Measurements from ENCODE around the gene GLI3.

GLI3 gene

GRCh38 chr7:42022056-42022455, 215.0 kb downstream of the GLI3 start:
- no peaks in the 10 kb centered on the region for H3K36me3 ChIP-seq (replicated peaks; ENCODE audit: low read depth, low read length)
- TF ChIP-seq EZH2phosphoT487 (IDR thresholded peaks at IDR 0.05; ENCODE audit: low read depth) = no peak
- TF ChIP-seq CTCF (IDR thresholded peaks at IDR 0.05; ENCODE audit: low read depth, low read length) = no peak

GRCh38 chr7:42021631-42022030, 215.4 kb downstream of the GLI3 start:
- H3K9me3 ChIP-seq (ENCODE audit: insufficient read depth, low read length) = no peaks in the 10 kb centered on the region
- no peak for TF ChIP-seq CTCF (IDR thresholded peaks at IDR 0.05; ENCODE audit: low read depth, low read length)
- no peak for TF ChIP-seq EZH2phosphoT487 (IDR thresholded peaks at IDR 0.05; ENCODE audit: low read depth)

More at GRCh38 chr7:42022056-42022455, 215.0 kb downstream of the GLI3 start:
- H3K9ac ChIP-seq (ENCODE audit: low read length) = no peak overlapping the region
- no peaks in the 10 kb centered on the region for H4K20me1 ChIP-seq (ENCODE audit: insufficient read depth, low read length)
- H3K9me3 ChIP-seq (ENCODE audit: insufficient read depth, low read length) = no peaks in the 10 kb centered on the region
- no peaks in the 10 kb centered on the region for H3K79me2 ChIP-seq (ENCODE audit: low read length)
- H3K4me2 ChIP-seq (ENCODE audit: low read length) = no peak overlapping the region
- H3K27me3 ChIP-seq (ENCODE audit: low read depth, low read length) = peaks cover 15% of the 10 kb centered on the region; the same call in 1 of the 2 replicates
- H3K4me1 ChIP-seq (ENCODE audit: low read length) = no peaks in the 10 kb centered on the region
- H2AFZ ChIP-seq (ENCODE audit: low read depth, low read length) = no peak overlapping the region
- H3K4me3 ChIP-seq (ENCODE audit: low read length) = no peak overlapping the region
- H3K27ac ChIP-seq (ENCODE audit: low read length) = no peak overlapping the region

GRCh38 chr7:42020061-42020460, 216.9 kb downstream of the GLI3 start:
- no peaks in the 10 kb centered on the region for H3K79me2 ChIP-seq (ENCODE audit: low read length)
- H3K4me1 ChIP-seq (ENCODE audit: low read length) = no peaks in the 10 kb centered on the region
- H3K4me2 ChIP-seq (ENCODE audit: low read length) = no peak overlapping the region
- H3K36me3 ChIP-seq (replicated peaks; ENCODE audit: low read depth, low read length) = no peaks in the 10 kb centered on the region
- H3K27me3 ChIP-seq (ENCODE audit: low read depth, low read length) = peaks cover 15% of the 10 kb centered on the region; the same call in 1 of the 2 replicates
- H3K9ac ChIP-seq (ENCODE audit: low read length) = no peak overlapping the region
- TF ChIP-seq CTCF (IDR thresholded peaks at IDR 0.05; ENCODE audit: low read depth, low read length) (no peak), EZH2phosphoT487 (IDR thresholded peaks at IDR 0.05; ENCODE audit: low read depth) (no peak)
- no peak overlapping the region for H3K4me3 ChIP-seq (ENCODE audit: low read length)
- H3K27ac ChIP-seq (ENCODE audit: low read length) = no peak overlapping the region
- no peaks in the 10 kb centered on the region for H4K20me1 ChIP-seq (ENCODE audit: insufficient read depth, low read length)
- H3K9me3 ChIP-seq (ENCODE audit: insufficient read depth, low read length) = no peaks in the 10 kb centered on the region
- H2AFZ ChIP-seq (ENCODE audit: low read depth, low read length) = no peak overlapping the region

More at GRCh38 chr7:42021631-42022030, 215.4 kb downstream of the GLI3 start:
- no peak overlapping the region for H3K4me3 ChIP-seq (ENCODE audit: low read length)
- H2AFZ ChIP-seq (ENCODE audit: low read depth, low read length) = no peak overlapping the region
- no peaks in the 10 kb centered on the region for H3K4me1 ChIP-seq (ENCODE audit: low read length)
- no peak overlapping the region for H3K27ac ChIP-seq (ENCODE audit: low read length)
- H4K20me1 ChIP-seq (ENCODE audit: insufficient read depth, low read length) = no peaks in the 10 kb centered on the region
- peaks cover 15% of the 10 kb centered on the region; the same call in 1 of the 2 replicates for H3K27me3 ChIP-seq (ENCODE audit: low read depth, low read length)
- H3K9ac ChIP-seq (ENCODE audit: low read length) = no peak overlapping the region
- H3K36me3 ChIP-seq (replicated peaks; ENCODE audit: low read depth, low read length) = no peaks in the 10 kb centered on the region
- H3K79me2 ChIP-seq (ENCODE audit: low read length) = no peaks in the 10 kb centered on the region
- H3K4me2 ChIP-seq (ENCODE audit: low read length) = no peak overlapping the region

- Histone ChIP-seq H3K9ac (ENCODE audit: low read length) (no peak overlapping the region), H2AFZ (ENCODE audit: low read depth, low read length) (no peak overlapping the region), H3K4me2 (ENCODE audit: low read length) (no peak overlapping the region), H4K20me1 (ENCODE audit: insufficient read depth, low read length) (no peaks in the 10 kb centered on the region), H3K9me3 (ENCODE audit: insufficient read depth, low read length) (no peaks in the 10 kb centered on the region), H3K27ac (ENCODE audit: low read length) (no peak overlapping the region), H3K79me2 (ENCODE audit: low read length) (no peaks in the 10 kb centered on the region), H3K4me1 (ENCODE audit: low read length) (no peaks in the 10 kb centered on the region), H3K4me3 (ENCODE audit: low read length) (no peak overlapping the region), H3K27me3 (ENCODE audit: low read depth, low read length) (peaks cover 9% of the 10 kb centered on the region; the same call in 1 of the 2 replicates), H3K36me3 (replicated peaks; ENCODE audit: low read depth, low read length) (no peaks in the 10 kb centered on the region)
- TF ChIP-seq CTCF (IDR thresholded peaks at IDR 0.05; ENCODE audit: low read depth, low read length) (no peak), EZH2phosphoT487 (IDR thresholded peaks at IDR 0.05; ENCODE audit: low read depth) (no peak)
Measured at GRCh38 chr7:42017349-42017986, 219.5 kb downstream of the GLI3 start.

All from OCI-LY3 (cell line).